ENCODE data around the gene MARK1. TPM values are rescaled to one million over a fixed set of nuclear protein-coding genes. Genes with fewer than 3 reads are reported as not detected.

Gene MARK1
- total RNA-seq, 4 donors from 2014 or later, result 1.3 to 2.7 (median 1.9) TPM

DNA sequence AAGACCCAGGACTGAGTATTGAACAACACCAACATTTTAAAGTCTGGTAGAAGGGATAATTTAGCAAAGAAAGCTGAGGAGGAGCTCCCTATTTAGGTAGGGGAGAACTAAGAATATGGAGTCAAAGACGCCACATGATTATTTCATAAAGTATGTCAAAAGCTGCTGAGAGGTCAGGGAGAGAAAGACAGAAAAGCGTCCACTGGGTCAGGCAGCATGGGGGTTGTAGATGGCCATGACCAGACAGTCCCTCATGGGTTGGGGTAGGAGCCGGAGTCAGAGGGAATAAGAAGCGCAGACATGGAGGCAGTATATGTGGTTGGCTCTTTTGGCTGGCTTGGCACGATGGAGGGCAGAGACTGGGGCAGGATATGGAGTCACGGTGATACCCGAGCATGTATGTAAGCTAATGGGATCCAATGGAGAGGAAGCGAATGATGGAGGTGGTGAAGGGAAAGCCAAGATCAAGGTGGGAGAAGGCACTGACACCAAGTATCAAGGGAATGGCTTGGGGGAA is 167.0 kb downstream of the MARK1 start:
- no peaks in the 10 kb centered on the region for H3K9me3 ChIP-seq
- H3K4me3 ChIP-seq, result no peak overlapping the region
- in situ Hi-C loops (cut with MboI; ENCODE audit: low sequenced_read_pairs in 4 of 4), result loop anchor here in 1 of 4 donors (5.0 kb wide), 1 partner anchor 87 kb away; no protein-coding TSS in a partner anchor
- ATAC-seq, result no peak
- H3K36me3 ChIP-seq, result no peaks in the 10 kb centered on the region
- no peak for TF ChIP-seq CTCF (IDR thresholded peaks at IDR 0.05 in 4 of 5, conservative IDR thresholded peaks at IDR 0.05 in 1 of 5)
- TF ChIP-seq POLR2A (IDR thresholded peaks at IDR 0.05), result no peak
- intact Hi-C loops (cut with DNase I; ENCODE audit: low total_unique reads), result loop anchor here (10.0 kb wide), 1 partner anchor 420 kb away; the partner anchor contains the start of gene RAB3GAP2
- H3K4me1 ChIP-seq, result peaks cover 0 to 5% of the 10 kb centered on the region in 2 donors
- DNase-seq, result no peak
- no peaks in the 10 kb centered on the region for H3K27me3 ChIP-seq
- H3K27ac ChIP-seq, result no peak overlapping the region

- ATAC-seq (no peak), DNase-seq (no peak)
- TF ChIP-seq POLR2A (IDR thresholded peaks at IDR 0.05) (no peak), CTCF (IDR thresholded peaks at IDR 0.05 in 4 of 5, conservative IDR thresholded peaks at IDR 0.05 in 1 of 5) (no peak)
- Histone ChIP-seq H3K9me3 (no peaks in the 10 kb centered on the region), H3K4me3 (no peak overlapping the region), H3K36me3 (no peaks in the 10 kb centered on the region), H3K27me3 (no peaks in the 10 kb centered on the region), H3K27ac (no peak overlapping the region), H3K4me1 (peaks cover 0 to 5% of the 10 kb centered on the region in 2 donors)
- in situ Hi-C loops (cut with MboI; ENCODE audit: low sequenced_read_pairs in 4 of 4), result no loop called here
- intact Hi-C loops (cut with DNase I; ENCODE audit: low total_unique reads), result loop anchor here (10.0 kb wide), 1 partner anchor 421 kb away; the partner anchor contains the start of gene RAB3GAP2
Observed at GRCh38 chr1:220695426-220695825, 167.5 kb downstream of the MARK1 start.

GRCh38 chr1:220696226-220696862 is 168.4 kb downstream of the MARK1 start:
- Histone ChIP-seq H3K36me3 (no peaks in the 10 kb centered on the region), H3K4me1 (no peaks in the 10 kb centered on the region), H3K27me3 (no peaks in the 10 kb centered on the region), H3K4me3 (no peak overlapping the region), H3K27ac (no peak overlapping the region), H3K9me3 (no peaks in the 10 kb centered on the region)
- ATAC-seq (no peak), DNase-seq (no peak)
- in situ Hi-C loops (cut with MboI; ENCODE audit: low sequenced_read_pairs in 4 of 4), result no loop called here
- intact Hi-C loops (cut with DNase I; ENCODE audit: low total_unique reads), result loop anchor here (10.0 kb wide), 1 partner anchor 422 kb away; the partner anchor contains the start of gene RAB3GAP2
- no peak for TF ChIP-seq POLR2A (IDR thresholded peaks at IDR 0.05)
- no peak for TF ChIP-seq CTCF (IDR thresholded peaks at IDR 0.05 in 4 of 5, conservative IDR thresholded peaks at IDR 0.05 in 1 of 5)

GRCh38 chr1:220696863-220697231 is 168.9 kb downstream of the MARK1 start:
- in situ Hi-C loops (cut with MboI; ENCODE audit: low sequenced_read_pairs in 4 of 4), result no loop called here
- Histone ChIP-seq H3K36me3 (no peaks in the 10 kb centered on the region), H3K4me1 (no peaks in the 10 kb centered on the region), H3K4me3 (no peak overlapping the region), H3K9me3 (no peaks in the 10 kb centered on the region), H3K27me3 (no peaks in the 10 kb centered on the region), H3K27ac (no peak overlapping the region)
- ATAC-seq (no peak), DNase-seq (no peak)
- intact Hi-C loops (cut with DNase I; ENCODE audit: low total_unique reads), result loop anchor here (10.0 kb wide), 1 partner anchor 422 kb away; the partner anchor contains the start of gene RAB3GAP2
- no peak for TF ChIP-seq CTCF (IDR thresholded peaks at IDR 0.05 in 4 of 5, conservative IDR thresholded peaks at IDR 0.05 in 1 of 5)
- TF ChIP-seq POLR2A (IDR thresholded peaks at IDR 0.05), result no peak
